ENCODE measurements around the gene CAMTA1.
A peak's percentile ranks its signal among the peaks of the same experiment; 100 is the strongest.

CAMTA1 gene

DNA sequence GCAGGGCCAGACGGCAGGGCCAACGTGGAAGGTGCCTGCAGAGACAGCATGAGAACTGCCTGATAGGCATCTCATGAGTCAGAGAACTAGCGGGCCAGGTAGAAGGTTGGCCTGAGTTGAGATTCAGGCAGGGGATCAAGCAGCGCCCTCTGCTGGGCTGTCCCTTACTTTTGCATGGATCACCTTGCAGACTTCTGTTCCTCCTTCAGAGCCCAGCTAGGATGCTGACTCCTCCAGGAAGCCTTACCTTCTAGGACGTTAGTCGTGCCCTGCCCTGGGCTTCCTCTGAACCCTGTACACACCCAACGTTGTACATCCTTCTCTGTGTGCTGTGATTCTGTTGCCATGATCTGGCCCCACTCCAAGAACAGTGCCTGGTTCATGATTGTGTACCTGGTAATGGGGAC, 754.5 kb downstream of the CAMTA1 start:
- TF ChIP-seq, protein P1, sequence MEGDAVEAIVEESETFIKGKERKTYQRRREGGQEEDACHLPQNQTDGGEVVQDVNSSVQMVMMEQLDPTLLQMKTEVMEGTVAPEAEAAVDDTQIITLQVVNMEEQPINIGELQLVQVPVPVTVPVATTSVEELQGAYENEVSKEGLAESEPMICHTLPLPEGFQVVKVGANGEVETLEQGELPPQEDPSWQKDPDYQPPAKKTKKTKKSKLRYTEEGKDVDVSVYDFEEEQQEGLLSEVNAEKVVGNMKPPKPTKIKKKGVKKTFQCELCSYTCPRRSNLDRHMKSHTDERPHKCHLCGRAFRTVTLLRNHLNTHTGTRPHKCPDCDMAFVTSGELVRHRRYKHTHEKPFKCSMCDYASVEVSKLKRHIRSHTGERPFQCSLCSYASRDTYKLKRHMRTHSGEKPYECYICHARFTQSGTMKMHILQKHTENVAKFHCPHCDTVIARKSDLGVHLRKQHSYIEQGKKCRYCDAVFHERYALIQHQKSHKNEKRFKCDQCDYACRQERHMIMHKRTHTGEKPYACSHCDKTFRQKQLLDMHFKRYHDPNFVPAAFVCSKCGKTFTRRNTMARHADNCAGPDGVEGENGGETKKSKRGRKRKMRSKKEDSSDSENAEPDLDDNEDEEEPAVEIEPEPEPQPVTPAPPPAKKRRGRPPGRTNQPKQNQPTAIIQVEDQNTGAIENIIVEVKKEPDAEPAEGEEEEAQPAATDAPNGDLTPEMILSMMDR (IDR thresholded peaks at IDR 0.05; ENCODE audit: low read depth, low read length, missing control alignments): peak; percentile 54
- no peak for DNase-seq (ENCODE audit: low read depth)
- no peak overlapping the region for H3K4me3 ChIP-seq (ENCODE audit: low read depth, low read length)

DNA sequence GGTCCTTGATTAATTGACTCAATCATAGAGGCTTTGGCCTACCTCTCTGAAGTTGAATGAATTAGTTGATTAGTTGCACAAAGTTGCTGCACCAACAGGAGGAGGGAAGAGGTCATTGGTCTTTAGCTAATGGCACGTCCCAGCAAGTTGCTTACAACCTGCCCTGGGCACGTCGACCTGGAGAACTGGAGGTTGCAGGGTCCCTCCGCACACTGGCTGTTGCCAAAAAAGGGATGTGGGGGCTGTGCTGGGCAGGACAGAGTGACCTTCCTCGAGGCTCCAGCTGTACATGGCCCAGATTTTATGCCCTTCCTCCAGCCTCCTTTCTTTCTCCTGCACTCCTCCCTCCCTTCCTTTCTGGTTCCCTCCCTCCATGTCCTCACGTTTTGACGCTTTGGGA, 755.6 kb downstream of the CAMTA1 start:
- TF ChIP-seq, protein P1 (IDR thresholded peaks at IDR 0.05; ENCODE audit: low read depth, low read length, missing control alignments): no peak
- no peak overlapping the region for H3K4me3 ChIP-seq (ENCODE audit: low read depth, low read length)
- DNase-seq (ENCODE audit: low read depth): no peak

DNA sequence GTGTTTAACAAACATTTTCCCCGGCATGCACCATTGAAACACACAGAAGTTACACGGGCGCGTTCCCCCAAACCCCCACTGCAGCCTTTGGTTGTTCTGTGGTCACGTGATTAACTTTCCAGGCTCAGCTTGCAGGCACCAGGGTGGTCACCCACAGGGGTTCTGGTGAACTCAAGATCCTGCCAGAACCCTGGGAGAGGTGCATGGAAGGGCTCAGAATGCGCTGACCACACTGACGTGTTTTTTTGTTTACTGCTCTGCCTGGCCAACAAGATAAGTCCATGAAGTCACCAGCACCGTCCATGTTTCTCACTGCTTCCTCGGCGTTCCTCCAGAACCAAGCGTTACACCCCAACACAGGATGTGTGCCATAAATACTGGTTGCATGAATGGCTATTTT, 756.4 kb downstream of the CAMTA1 start:
- TF ChIP-seq, protein P1 (IDR thresholded peaks at IDR 0.05; ENCODE audit: low read depth, low read length, missing control alignments): no peak
- no peak overlapping the region for H3K4me3 ChIP-seq (ENCODE audit: low read depth, low read length)
- DNase-seq (ENCODE audit: low read depth): no peak

DNA sequence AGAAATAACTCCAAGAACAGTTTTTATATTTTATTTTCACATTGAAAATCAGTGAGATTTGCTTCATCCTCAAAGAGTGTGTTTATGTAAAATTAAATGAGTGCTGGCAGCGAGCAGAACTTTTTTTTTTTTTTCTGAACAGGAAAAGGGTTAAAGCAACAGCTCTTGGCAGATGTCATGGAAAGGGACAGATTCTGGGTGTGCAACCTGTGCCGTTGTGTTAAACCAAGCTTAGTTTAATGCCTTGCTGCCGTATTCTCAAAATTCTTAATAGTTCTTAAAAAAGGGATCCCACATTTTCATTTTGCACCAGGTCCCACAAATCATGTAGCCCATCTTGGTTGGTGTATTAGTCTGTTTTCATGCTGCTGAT, 758.5 kb downstream of the CAMTA1 start:
- DNase-seq (ENCODE audit: low read depth): no peak
- no peak overlapping the region for H3K4me3 ChIP-seq (ENCODE audit: low read depth, low read length)
- TF ChIP-seq, protein P1 (IDR thresholded peaks at IDR 0.05; ENCODE audit: low read depth, low read length, missing control alignments): no peak

DNA sequence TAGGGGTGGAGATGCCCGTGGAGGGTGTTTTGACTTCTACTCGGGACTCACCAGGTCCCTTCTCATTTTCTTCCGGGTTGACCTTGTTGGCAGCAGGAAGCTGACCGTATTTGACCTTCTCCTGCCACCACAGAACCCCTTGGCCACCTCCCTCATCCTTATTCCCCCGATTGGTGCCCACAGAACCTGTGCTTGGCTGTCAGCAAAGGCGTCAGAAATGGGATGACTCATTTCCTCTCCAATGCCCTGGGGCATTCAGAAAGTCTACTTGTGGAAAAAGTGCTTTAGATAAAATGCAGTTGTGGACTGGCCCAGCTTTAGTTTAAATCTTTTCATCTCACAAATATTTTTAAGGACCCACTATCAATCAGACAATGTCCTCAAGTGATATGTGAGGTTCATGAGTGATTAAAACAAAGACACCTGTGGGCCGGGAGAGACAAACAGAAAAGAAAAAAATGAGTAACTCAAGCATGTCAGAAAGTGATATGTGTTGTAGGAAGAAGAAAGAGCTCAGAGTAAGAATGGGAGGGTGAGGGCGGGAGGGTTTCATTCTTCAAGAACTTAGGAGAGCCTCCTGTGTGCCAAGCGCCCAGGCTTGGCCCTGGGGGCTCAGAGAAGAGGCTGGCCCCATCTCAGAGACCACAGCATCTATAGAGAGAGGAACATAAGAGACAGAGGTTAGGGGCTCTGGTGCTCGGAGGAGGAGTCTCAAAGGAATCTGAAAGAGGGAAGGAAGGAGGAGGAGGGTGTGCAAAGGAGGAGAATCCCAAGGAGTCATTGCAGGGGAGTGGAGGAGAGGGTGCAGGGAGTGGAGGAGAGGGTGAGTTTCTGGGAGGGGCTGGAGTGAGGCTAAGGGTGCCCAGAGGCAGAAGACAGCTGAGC, 764.3 kb downstream of the CAMTA1 start:
- TF ChIP-seq, protein P1 (IDR thresholded peaks at IDR 0.05; ENCODE audit: low read depth, low read length, missing control alignments): no peak
- no peak overlapping the region for H3K4me3 ChIP-seq (ENCODE audit: low read depth, low read length)
- DNase-seq (ENCODE audit: low read depth): peak; percentile 13

DNA sequence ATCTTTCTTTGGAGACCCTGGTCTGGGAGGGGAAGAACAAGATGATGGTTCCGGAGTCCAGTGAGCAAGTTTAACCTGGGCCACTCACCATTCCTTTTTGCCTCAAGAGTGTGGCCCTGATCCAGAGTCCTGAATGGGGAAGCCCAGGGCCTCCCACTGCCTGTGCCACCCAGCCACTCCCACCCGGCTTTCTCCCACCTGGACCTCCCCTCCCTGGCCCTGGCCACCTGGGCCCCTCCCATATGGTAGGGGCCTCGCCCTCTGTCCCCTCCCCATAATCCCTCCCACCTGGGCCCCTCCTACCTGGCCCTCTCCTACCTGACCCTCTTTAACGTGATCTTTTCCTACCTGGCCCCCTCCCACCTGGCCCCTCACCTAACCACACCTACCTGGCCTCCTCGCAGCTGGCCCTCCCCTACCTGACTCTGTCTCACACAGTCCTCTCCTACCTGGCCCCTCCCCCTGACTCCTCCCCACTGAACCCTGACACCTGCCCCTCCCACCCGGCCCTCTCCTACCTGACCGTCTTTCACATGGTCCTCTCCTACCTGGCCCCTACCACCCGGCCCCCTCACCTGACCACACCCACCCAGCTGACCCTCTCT, 765.1 kb downstream of the CAMTA1 start:
- no peak for DNase-seq (ENCODE audit: low read depth)
- no peak overlapping the region for H3K4me3 ChIP-seq (ENCODE audit: low read depth, low read length)
- TF ChIP-seq, protein P1 (IDR thresholded peaks at IDR 0.05; ENCODE audit: low read depth, low read length, missing control alignments): no peak

Measured in GM12864 (cell line).